HG03442 (cell line): Measurements from ENCODE around the gene SOX5.

Experiments used
- ATAC-seq: cut with Tn5 transposase; IDR thresholded peaks from one replicate; pipeline ENCODE4 v1.9.1; 2021; ENCODE audit warnings: mild to moderate bottlenecking, moderate library complexity; ENCODE audit not compliant: unreplicated experiment

The SOX5 gene

DNA sequence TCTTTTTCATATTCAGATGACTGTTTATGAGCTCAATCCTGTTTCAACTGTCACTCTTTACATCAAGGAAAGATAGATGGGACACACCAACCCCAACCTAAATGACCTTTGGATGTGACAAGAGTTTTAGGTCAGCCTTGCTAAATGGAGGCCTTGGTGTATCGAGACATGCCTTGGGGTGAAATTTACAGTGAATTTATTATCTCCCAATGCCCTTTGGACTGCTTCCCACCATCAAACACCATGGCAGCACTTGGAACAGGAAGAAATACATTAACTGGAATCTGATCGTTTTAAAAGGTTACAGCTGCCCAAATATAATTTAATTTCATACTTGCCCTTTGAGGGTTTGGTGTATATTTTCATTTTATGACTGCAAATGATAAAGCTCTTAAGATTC, 327.6 kb downstream of the SOX5 start:
- no peak for ATAC-seq

DNA sequence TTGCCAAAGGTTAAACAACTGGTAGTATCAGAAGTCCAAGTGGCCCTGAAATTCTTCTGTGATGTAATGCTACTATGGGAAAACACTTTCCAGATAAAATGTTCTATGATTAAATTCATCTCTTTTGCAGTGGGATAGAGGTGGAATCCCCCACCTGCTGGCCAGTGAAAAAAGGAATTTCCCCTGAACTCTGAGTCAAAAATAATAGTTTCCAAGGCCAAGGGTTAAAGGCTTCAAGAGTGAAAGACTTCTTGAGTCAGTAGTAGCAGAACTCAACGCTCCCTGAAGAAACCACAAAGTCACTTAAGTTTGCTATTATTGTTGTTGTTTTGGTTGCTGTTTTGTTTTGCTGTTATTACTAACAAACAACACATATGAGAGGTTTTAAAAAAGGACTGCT, 330.8 kb downstream of the SOX5 start:
- no peak for ATAC-seq

DNA sequence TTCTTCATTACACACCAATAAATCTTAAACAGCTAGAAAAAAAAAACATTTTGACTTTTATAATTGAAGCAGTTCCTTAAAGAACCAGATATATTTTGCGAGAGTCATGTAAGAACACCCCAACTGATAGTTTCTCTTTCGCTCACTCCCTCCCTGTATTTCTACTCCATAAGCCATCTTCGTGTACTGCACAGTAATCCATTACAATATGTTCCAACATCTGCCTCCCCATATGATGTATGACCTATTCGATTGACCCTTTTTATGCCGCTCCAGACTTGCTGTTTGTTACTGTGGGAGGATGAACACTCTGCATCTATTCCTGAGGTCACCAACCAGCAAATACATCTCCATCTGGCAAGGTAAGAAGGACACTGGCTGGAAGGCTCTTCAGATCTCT, 331.7 kb downstream of the SOX5 start:
- no peak for ATAC-seq

DNA sequence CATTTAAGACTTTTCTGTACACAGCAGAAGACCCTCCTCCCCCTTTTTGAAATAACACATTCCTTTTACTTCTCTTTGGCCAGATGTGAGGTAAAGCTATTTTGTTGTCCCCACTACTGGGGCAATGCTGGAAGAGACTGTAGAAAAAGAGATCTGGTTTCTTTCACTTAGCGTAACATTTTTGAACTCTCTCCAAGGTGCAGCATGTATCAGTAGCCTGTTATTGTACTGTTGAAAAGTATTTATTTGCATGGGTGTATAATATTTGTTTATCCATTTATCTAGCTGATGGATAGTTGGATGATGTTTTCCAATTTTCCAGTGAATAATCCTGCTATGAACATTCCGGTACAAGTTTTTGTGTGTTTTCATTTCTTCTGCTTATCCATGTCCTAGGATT, 335.2 kb downstream of the SOX5 start:
- ATAC-seq = no peak

DNA sequence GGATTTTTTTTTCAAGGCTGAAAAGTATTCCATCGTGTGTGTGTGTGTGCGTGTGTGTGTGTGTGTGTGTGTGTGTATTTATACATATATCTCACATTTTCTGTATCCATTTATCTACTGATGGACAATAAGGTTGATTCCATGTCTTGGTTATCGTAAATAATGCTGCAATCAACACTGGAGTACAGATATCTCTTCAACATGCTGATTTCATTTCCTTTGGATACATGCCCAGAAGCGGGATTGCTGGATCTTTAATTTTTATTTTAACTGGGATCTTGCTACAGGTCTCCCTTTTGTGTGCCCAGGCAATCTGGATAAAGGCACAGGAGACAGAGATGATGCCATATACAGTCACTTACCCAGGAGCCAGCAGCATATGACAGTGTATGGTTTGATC, 338.1 kb downstream of the SOX5 start:
- no peak for ATAC-seq

DNA sequence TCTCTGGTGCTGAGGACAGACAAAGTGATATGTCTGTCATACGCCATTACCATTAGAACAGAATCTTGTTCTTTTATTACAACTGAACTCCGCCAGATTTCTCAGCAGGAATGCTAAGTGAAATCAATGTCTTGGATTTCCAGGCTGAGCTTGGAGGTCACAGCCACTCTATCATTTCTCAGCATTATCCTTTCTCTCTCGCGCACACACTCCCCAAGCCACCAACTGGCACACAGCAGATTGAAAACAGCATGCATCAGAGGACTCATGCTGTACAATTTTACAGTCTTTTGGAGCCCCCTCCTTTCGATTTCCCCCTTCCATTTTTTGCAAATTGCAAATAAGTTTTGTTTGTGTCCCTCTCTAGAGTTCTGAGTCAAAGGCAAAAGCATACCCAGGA, 348.6 kb downstream of the SOX5 start:
- ATAC-seq = no peak

DNA sequence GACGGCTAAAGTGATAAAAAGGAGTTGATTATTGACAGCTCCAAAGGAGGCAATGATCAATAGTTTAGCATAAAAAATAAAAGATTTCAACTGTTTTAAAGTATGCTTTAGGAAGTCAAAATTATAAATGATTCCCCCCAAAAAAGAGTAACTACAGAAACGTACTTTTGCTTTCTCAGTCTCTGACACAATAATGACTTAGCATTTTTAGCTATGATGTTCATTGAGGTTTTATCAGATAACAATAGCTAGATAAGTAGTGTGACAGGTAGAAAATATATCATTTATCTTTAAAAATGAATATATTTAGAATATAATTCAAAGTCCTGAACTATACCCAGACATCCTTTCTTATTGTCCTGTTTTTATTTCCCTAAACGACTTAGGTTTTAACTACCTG, 352.9 kb downstream of the SOX5 start:
- no peak for ATAC-seq

DNA sequence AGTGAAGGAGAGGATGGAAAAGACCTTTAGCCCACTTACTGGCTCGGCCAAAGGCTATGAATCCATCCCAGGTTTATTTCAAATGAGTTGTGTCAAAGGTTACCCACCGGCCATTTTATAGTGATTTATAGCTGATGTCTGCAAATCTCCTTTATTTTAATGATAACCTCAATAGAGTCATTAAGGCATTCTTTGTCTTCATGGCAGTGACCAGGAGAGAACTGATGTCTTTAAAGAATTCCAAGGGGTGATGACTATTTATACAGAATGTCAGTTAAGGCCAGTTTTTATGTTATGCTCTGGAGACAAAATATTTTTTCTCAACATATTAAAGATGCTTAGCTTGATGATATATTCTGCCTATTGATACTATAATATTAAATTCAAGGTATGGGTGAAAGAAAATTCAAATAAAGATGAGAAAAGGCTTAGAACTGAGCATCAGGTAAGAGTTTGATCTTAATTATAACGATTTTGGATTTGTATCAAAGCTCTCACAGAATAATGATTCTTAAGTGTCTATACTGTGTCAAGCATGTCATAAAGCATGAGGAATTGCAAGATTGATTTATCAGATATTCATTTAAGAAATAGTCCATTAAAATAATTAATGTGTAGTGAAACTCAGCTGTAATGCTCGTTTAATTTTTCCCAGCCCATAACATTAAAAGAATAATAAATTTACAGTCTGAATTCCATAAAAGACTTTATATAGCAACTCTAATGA, 361.5 kb downstream of the SOX5 start:
- no peak for ATAC-seq

DNA sequence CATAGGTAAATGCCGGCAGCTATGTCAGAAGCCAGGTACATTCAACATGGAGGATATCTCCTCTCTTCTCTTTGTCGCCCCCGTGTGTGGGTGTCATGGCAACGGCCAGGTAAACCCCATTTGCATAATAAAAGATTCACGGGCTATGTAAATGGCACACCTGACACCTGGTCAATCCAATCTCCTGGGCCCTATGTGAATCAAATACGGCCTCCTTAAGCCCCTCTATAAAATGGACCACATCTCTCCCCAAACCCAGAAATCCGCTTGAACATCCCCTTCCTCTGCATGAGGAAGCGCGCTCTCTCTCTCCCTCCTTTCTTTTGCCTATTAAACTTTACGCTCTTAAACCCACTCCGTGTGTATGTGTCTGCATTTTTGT, 363.7 kb downstream of the SOX5 start:
- ATAC-seq = no peak

DNA sequence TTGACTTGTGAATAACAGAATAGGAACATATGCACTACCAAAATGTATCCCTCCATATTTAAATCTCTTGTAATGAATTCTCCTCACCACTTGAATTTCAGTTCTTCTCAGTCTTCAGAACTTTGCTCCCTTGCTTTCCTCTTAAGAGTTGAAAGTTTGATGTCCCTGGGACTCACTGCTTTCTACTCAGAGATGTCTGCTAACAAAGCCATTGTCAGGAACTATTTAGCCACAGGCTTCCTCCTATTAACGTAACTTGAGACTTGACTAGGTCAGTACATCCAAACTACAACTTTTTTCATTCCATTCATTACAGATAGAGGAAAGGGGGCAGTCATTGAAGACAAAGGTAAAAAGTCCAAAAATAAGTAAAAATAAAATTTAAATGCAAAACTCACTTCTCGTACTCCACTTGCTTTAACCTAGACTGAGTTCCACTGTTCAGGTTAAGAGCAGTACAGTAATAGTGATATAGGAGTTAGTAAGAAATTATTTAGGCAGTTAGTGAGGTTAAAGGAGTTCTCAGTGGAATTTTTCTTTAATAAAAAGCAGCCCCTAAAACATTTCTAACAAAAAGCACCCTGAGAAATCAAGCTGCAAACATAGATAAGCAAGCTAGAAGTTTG, 364.2 kb downstream of the SOX5 start:
- ATAC-seq = no peak

DNA sequence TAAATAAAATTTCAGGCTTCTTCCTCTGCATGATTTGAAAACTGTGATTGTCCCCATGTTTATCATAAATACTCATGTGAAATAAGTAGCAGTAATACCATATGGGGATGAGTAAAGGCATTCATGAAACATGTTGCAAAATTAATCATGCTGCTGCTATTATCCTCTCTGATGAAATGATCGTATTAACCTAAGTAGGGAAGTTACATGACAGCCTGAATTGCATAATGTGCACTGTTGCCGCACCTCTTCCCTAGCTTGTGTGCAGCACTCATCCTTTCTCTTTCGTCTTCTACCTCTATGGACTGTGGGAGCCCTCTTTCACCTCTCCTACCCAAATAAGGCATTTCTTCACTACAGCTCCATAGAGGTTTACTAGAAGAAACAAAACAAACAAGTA, 367.6 kb downstream of the SOX5 start:
- no peak for ATAC-seq

DNA sequence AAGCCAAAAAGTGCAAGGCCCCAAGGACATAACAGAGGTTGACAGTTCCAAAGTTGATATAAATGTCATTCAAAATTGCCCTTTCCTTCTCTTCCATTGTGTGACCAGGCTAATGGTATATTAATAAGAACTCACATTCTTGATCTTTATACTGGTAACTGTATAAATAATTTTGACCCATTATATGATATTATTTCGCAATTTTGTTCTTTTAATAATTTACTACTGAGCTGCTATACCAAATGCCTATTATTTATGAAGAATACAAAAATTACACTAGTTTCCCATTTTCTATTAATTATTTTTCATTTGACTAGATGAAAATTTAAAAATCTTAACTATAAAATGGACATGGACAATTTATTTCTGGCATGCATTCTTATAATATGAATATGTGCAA, 370.2 kb downstream of the SOX5 start:
- no peak for ATAC-seq

DNA sequence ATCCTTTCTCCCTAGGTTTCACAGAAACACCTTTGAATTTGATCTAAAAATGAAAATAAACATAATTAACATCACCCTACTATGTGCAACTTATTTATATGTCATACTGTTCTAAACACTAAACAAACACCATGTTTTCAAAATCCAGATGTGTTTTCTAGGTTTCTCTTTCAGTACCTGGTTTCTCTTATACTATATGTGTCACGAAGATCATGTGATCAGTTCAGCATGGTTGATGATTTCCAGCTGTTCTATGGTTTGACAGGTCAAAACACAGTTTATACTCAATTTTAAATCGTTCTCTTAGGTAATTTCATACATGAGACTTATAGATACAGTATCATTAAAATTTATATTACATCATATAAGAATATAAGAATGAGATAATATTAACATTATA, 373.1 kb downstream of the SOX5 start:
- peak; percentile 69 for ATAC-seq

DNA sequence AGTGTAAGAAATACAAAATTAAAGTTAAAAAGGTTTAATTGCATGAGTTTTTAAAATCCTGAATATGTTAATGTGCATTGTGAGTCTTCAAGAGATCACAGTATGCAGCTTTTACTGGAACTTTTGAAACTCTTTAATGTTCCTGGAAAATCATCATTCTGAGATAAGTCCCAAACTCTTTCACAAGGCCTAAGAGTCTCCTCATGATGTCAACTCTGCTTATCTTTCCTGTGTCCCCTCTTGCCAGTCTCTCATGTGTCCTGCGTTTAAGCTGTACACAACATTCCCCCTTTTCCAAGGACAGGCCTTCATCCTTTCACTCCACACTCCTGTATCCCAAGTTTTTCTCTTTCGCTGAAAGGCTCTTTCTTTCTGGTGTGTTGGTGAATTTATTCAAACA, 380.1 kb downstream of the SOX5 start:
- ATAC-seq = no peak

DNA sequence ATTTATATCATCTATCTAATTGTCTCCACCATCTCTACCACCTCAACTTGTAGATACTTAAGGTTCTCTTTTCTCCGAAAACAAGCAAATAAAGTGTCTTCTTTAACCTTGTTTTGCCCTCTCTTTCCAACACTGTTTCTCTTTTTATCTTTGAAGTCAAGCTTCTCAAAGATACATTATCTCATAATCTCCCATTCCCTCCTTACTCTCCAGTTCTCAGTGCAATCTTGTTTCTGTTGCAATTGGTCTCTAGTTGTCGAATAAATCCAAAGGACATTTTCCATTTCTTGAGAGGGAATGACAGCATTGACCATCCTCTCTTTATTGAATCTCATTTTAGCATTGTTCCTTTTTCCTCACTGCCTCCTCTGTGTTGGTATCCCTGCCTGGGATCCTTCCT, 383.3 kb downstream of the SOX5 start:
- ATAC-seq = no peak

DNA sequence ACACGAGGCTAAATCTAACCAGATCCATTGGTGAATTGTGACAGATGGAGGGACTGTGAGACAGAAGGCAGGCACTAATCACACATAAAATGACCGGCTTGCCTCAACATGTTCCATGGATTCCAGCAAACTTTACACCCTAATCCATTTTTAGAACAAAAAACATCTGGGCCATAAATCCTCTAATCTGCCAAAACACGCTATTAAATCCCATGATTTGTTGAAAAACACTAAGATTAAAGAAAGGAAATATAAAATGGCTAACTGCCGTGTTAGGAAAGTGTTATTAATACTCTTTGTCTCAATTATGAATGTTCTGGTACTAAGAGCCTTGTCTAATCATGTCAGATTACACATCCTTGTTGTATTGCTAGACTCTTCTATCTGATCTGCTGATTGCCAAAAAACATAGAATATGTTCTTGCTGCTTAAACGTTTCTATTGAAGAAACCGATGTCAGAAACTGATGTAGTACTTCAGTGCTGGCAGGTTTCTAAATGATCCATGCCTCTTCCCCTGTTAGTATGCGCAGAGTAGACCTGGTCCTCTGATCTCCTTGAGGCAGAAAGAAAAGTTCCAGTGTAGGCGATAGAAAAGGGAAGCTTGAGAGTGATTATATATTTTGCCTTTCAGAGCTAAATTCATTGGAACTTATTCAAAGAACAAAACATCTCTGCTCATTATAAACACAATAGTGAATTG, 384.9 kb downstream of the SOX5 start:
- ATAC-seq = no peak

DNA sequence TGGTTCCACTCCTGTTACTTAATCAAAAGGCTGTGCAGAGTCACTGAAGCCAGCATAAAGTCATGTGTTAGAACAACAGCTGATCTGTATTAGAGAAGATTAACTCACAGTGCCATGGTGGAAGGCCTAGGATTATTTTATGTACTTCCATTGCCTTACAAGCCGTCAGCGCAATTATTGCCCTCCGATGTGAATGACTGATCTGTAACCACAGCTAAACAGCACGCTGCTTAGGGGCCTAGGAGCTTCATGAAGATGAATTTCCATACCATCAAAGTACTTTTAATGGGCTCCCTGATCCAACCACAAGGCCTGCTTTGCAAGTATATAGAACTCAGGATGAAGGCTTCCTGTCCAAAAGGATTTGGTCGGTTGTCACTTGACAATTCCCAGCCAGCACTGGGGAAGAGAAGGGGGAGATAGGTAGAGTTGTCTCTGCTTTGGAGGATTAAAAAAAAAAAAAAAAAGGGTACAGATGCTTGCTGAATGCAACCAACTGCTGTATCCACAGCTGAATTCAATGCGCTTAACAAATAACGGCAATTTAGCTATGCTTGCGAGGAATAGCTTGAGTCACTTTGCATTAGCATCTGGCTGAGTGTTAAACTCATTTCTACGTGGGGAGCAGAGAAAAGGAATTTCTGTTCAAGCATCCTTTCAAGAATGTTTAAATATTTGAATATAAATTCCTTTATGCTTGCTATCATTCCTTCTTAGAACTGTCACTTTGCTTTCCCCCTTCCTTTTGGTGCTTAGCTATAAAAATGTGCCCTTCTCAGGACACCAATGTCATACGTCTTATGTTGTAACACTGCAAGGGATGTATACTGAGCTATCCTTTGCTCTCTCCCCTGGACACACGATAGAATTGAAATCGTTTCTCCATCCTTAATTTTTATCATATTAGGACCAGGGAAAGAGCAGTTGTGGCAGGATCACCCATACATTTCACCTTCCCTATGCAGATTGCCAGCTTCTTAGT, 387.8 kb downstream of the SOX5 start:
- ATAC-seq = no peak

DNA sequence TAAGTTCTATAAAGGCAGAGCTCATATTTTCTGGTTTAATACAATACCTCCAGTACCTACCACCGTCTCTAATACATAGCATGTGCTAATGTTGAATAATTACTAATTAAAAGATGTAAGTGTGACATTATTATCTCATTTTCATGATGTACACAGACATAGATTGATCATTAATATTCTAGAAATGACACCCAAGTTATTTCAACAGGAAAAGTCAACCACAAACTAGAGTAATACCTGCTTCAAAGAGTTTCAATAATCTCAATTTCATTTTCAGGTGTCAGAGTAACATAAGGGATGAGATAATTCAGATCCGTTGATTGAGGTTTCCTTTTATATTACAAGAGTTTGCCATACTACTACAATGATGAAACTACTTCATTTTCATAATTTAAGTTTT, 388.9 kb downstream of the SOX5 start:
- ATAC-seq = peak; percentile 71

DNA sequence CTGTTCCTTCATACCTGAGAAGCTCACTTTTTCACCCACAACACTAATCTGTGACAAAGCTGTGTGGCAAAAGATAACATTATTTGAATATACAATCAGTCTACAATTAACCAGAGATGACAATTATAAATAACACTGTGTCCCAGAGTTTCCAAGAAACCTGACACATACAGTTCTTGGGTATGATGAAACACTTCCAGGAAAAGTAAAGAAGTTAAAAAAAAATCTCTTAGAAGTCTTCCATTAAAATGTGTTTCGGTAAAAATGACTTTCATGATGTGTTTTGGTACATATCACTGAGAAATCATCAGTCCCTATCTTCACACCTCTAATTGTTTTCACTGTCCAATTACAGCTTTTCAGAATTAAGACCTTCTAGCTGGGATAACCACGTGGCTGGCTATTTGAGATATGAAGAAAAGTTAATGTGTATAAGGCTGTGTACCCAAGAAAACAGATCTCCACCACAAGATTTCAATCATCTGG, 390.2 kb downstream of the SOX5 start:
- ATAC-seq = no peak

DNA sequence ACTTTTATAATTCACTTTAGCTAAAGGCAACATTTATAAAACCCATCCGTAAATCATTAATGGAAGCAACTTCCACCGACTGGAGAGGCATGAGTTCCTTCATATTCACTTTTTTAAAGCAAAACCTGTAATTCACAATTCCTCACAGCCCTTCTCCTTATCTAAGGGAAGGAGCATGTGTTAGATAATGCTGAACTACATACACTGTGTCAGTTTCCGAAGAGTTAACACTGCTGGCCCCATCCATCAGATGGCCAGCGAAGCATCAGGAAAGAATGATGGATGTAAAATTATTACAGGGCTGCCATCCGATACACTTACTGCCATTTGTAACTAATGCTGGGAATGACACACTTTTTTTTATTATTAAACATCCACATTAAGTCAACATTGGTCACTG, 392.8 kb downstream of the SOX5 start:
- ATAC-seq = no peak

DNA sequence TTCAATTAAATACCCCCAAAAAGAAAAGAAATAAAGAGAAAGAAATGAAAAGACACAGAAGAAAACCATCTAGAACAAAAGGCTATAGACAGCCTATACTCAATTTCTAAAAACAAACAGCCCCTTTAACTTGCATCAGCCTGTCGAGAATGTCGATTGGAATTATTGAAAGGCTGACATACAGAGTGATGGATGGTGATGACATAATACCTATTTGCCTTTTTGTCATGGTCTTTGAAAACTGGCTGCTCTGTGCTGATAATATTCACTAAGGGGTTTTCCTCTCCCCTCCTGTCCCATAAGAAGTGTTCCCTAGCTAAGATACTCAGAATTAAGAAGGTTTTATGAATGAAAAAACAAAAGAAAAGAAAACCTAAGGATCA, 393.7 kb downstream of the SOX5 start:
- ATAC-seq = no peak
